GM21381 (cell line): ENCODE data around the gene GABPB2.

Source experiments
- ATAC-seq: cut with Tn5 transposase; IDR thresholded peaks from one replicate; pipeline ENCODE4 v1.9.1; 2021; ENCODE audit warnings: mild to moderate bottlenecking, moderate library complexity; ENCODE audit not compliant: unreplicated experiment

GABPB2 gene

DNA sequence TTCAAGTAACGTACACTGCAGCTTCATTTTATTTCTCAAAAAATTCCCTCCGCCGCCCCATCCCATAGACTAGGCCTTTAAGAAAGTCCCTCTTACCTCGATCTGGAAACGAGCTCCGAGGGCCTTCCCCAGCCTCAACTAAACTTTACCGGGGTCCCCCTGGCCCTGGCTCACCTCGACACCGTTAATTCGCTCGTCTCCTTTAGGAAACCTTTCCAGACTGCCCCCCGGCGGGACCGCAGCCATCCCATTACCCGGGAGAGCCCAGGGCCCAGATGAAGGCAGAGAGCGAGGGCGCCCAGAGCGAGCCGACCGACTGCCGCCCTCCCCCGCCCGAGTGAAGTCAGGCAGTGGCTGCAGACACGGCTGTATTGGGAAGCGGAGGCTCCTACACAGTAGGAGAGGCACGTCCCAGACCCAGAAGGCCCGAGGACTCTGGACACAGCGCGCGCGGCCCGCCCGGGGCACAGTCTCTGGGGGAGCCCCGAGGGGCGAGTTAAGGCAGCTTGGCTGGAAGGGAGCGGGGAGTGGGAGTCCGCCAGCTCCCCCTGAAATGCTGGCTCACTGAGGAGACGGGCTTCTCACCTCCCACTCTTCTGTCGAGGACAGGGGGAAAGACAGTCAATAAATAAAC is 61.3 kb downstream of the GABPB2 start:
- no peak for ATAC-seq

GRCh38 chr1:151132335-151133017 is 61.9 kb downstream of the GABPB2 start:
- ATAC-seq = no peak

DNA sequence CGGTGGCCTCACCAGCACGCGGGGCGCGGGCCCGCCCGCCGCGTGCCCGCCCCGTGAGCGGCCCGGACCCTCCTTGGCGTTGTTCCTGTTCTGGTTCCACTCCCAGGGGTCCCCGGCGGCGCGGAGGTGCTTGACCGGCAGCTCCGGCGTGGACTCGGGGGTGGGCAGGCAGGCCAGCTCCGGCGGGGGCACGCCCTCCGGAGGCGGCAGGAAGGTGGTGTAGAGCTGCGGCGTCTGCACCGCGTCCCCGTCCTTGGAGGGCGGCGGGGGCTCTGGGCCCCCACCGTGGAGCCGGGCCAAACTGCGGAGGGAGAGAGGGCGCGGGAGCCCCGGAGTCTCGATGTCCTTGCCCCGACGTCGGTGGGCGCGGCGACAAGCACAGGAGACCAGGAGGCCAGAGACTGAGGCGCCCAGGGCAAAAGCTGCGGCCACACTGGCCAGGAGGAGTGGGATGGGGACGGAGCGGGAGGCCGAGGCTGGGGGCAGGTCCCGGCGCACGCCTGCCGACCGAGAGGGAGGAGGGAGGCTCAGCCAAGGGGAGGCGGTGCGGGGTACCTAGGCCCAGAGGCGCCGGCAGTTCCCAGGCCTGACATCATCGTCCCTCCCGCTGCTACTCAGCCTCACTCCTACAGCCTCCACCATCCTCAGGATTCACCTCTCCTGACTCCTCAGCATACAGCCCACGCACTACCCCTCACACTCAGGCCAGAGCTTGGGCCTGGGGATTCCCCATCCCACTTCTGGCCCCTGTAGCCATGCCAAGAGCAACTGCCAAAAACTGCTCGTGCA is 62.7 kb downstream of the GABPB2 start:
- ATAC-seq = no peak

- no peak for ATAC-seq
Observed at GRCh38 chr1:151134396-151134795, 63.8 kb downstream of the GABPB2 start.

- ATAC-seq = no peak
Observed at GRCh38 chr1:151134991-151135390, 64.4 kb downstream of the GABPB2 start.

GRCh38 chr1:151135433-151136385 is 65.1 kb downstream of the GABPB2 start:
- ATAC-seq = no peak

GRCh38 chr1:151137789-151138188 is 67.2 kb downstream of the GABPB2 start:
- no peak for ATAC-seq

DNA sequence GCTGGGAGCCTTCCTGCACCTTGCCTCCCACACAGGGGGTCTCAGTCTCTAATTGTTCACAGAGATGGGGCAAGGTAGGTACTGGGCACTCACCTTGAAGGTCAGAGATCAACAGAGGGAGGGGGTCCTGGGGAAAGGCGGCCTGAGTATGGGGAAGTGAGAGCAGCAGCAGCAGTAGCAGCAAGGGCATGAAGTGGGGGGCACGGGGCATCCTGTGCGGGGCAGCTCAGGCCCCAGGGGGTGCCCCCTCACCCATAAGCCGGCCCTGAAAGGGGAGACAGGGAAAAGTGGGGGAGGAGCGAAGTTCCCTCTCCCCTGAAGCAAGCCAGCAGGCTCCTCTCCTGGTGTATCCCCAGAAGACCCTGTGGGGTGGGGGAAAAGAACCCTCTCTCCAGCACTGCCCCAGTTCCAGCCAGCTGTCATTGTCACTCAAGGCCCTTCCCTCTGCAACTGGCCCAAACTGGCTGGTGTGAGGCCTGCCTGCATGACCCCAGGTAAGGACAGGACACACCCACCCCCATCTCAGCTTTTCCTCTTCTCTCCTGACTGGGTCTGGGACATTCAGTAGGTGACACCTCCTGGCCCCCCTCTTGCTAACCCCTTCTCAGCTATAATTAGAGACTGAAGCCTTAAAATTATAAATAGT is 72.0 kb downstream of the GABPB2 start:
- no peak for ATAC-seq

- ATAC-seq = no peak
Observed at GRCh38 chr1:151143057-151143435, 72.5 kb downstream of the GABPB2 start.

DNA sequence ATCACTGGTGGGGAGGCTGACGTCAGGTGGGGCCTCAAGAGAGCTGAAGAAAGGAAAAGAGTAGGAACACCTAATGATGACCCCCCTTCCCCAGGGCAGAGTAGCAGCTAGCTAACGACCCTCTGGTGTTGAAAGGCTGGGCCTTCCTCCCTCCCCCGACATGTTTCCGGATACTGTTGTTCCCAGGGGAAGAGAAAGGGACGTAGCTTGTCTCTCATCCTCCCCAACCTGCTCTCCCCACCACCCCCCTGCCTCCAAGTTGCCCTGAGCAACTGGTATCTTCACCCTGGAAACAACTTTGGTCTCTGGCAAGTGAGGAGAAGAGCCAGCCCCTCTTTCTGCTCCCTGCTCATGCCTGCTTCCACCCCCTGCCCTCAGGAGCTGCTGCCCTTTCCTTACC is 73.4 kb downstream of the GABPB2 start:
- ATAC-seq = no peak

DNA sequence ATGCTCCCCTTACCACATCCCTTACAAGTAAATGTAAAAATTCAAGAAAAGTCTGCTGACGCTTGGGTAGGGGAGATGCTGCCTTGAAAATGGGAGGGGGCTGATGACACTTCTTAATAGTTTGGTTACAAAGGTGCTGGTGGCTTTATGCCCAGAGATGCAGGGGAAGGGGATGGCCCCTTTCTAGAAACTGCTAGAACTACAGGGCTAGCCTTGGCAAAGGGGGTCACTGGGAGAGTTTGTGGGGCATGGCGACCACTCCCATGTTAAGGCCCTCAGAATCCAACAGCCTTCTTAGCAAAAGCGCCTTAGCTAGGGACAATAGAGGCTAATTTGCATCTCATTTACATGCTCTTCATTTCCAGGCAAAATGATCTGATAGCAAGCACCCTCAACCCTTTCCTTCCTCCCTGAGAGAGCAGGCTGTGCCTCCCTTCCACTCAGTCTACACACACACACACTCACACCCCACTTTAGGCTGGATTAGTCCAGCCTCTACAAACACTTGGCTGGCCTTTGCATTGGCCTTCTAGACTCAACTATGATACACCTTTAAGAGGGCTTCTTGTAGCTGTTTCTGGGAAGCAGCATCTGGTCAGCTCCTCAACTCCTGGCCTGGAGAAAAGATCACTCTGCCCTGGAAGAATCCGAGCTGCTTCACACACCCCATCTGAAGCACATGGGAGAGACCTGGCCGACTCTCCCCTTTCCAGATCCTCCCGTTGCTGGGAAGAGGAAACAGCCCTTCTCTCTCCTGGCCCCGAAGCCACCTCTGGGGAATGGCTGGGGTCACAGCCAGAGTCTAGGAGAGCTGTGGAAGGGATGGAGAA is 74.1 kb downstream of the GABPB2 start:
- ATAC-seq = no peak

DNA sequence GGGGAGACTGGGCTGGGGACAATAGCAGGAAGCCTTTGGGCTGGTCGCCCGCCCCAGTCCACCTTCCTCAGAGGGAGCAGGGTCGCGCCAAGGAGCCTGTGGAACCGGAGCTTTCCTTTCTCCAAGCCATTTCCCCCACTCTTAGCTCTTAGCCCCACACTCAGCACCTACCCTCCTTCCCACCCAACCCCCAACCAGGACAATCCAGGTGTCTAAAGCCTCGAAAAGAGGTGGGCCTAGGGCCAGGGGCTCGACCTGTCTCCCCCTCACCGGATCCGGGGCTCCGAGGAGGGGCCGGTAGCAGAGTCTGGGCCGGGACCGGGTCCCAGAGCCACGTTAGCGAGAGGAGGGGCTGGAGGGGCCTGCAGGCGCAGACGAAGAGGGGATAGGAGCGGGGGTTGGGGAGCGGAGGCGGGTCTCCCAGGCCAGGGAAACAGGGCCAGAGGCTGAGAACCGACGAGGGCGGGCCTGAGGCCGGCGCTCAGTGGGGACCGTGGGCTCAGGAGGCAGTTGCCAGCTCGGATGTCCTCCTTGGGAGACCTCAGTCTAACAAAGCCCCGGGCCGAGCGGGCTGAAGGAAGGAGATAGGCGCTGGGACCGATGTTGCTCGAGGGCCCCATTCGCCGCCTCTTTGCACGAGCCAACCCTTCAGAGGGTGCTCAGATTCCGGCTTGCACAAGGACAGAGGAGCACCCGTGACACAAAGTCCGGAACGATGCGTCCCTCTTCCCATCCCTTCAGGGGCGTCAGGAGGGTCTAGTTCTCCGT is 74.9 kb downstream of the GABPB2 start:
- no peak for ATAC-seq

DNA sequence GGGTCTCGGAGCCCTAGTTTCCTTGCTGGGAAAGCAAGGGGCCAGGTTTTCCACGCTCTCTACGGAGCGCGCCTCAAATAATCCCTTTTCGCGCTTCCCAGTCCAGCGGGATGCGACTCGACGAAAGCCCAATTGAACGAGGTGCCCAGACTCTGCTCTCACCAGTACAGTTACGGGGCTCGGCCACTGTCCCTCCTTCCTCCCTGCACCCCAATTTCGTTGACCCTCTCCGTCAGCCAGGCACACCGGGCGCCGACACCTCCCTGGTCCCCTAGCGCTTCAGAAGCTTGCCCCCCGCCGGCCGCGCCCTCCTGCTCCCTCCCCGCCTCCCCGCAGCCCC is 75.5 kb downstream of the GABPB2 start:
- ATAC-seq = no peak

- peak; percentile 97 for ATAC-seq
Observed at GRCh38 chr1:151146412-151147131, 76.0 kb downstream of the GABPB2 start, which contains the start of gene SEMA6C. Gene SEMA6C, minus strand, starts transcription at chr1:151146631. Its CDS starts 4,010 bp downstream, at chr1:151142621.

DNA sequence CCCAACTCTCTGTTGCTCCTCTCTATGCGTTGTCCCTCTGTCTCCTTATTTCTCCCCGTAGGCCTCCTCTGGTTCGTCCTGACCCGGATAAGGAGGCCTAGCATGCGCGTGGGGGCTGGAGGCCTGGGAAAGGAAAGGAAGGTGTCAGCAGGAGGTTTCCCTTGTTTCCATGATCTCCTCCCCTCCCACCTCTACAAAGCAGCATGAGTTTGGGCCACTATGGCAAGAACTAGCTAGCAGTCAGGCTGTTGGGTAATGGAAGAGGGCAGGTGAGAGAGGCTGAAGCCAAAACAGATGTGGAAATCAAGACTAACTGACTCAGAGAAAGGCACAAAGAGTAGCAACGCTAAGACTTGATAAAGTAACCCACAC is 76.6 kb downstream of the GABPB2 start:
- no peak for ATAC-seq

GRCh38 chr1:151147665-151148064 is 77.1 kb downstream of the GABPB2 start:
- no peak for ATAC-seq

GRCh38 chr1:151156515-151156819 is 85.9 kb downstream of the GABPB2 start, which contains the start of gene TNFAIP8L2:
Gene TNFAIP8L2, plus strand, starts transcription at chr1:151156649. Its CDS starts 2,049 bp downstream, at chr1:151158698.
- peak; percentile 57 for ATAC-seq

DNA sequence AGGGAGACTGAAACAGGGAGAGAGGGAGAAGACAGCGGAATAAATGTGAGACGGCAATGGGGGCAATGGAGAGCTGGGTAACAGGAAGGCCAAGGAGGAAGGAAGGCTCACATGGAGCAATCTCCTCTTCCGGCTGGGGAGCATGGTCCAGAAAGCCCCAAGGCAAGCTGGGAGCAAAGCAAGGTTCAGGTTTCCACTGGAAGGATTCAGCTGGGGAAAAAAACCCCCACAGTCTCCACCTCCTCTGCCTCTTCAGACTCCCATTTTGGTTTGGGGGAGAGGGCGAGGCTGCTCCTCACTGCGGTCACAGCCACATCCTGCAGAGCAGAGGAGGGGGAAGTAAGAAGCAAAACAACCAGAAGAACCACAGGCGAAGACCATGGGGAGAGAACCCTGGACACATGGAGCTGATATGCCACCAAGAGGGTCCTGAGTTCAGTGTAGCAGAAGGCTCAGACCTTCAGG is 86.5 kb downstream of the GABPB2 start:
- ATAC-seq = no peak
